ENCODE data around the gene GRID1.

The GRID1 gene

DNA sequence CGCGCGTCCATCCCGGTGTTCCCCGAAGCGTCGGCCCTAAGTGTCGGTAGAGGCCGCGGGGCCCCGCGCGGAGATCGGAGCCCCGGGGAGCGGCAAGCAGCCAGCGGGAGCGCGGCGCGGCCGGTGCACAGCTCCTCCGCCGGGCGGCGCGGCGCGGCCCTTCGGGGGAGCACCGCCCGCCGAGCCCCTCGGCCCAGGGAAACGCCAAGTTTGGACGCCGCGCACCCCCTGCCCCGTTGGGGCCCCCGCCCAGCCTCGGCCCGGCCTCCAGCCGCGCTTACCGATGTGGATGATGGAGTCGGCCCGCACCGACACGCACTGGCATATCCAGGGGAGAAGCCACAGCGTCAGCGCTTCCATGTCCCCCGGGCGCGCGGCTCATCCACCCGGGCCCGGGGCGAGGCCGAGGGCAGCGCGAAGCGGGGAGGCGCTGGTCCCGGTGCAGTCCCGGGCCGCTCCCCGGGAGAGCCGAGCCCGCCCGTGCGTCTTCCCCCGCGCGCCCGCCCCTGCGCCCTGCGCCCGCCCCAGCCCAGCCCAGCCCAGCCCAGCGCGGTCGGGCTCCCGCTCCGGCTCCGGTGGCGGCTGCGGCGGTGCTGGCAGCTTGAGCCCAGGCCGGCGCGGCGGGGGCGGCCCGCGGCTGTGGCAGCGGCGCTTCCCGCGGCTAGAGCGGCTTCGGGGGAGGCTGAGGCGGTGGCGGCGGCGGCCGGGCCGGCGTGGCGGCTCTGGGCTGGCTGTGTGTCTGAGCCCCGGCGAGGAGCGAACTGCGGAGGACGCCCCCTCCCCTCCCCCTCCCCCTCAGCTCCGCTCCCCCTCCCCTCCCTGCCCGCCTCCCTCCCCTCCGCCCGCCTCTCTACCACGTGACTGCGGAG, at the start of gene GRID1:
Gene GRID1, minus strand, starts transcription at position 763 of the 869 bp plus-strand sequence.
- DNase-seq: no peak

DNA sequence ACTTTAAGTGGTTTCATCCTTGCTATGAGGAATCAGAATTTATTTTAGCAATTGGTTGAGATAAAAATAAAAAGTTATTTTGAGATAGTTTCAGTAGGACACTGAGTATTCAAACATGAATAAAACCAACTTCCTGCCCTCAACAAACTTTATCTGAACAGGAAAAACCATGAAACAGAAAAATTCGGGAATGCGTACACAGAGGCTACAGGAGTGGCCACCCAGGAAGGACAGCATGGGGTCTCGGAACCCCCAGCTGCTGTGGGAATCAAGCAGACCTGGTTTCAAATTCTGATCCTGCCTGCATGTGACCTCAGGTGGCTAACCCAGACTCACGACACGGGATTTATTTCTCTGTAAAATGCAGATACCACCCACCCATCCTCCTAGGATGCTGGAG, 49.0 kb upstream of the GRID1 start:
- DNase-seq: no peak

DNA sequence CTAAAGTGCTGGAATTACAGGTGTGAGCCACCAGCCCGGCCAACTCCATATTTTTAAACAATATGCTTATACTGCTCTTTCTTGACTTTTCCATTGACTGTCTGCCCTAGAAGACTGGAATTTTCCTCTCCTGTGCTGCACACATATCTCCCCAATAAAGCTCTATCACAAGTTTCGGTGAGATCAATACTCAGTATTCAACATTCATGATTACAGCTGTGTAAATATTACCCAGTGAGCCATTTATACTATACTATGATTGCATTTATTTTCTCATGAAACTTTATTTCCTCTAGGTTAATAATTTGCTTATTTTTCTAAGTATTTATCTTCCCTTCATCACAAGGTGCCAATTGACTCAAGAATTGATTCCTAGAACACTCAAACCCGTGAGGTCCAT, 48.5 kb upstream of the GRID1 start:
- no peak for DNase-seq

DNA sequence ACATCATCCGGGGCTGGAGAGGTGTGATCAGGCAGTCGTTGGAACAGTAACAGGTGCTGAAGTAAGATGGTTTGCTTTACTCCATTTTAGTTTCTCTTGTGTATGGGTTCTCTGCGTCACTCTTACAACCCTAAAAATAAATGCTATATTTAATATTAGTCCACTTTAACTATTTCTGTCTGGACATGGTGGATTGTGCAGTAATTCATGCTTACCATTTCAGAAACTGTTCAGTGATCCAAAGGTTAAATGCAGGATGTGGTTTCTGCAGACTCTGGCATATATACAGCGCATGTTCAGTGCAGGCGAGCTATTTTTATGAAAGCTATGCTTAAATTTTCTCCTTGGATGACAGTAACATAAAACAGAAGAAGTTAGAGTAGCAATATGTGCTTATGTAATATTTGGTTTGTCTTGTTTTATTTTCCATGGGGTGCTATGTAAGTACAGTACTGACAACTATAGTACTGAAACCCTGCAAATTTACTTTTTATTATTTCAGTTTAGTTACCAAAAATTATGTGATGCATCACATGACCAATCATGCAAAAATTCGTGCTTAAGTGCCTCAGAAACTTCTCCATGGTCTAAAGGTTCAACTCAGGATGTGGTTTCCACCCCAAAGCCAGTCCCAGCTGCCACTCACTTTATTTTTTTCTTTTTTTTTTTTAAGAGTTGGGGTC, 46.6 kb upstream of the GRID1 start:
- DNase-seq: peak; percentile 41

DNA sequence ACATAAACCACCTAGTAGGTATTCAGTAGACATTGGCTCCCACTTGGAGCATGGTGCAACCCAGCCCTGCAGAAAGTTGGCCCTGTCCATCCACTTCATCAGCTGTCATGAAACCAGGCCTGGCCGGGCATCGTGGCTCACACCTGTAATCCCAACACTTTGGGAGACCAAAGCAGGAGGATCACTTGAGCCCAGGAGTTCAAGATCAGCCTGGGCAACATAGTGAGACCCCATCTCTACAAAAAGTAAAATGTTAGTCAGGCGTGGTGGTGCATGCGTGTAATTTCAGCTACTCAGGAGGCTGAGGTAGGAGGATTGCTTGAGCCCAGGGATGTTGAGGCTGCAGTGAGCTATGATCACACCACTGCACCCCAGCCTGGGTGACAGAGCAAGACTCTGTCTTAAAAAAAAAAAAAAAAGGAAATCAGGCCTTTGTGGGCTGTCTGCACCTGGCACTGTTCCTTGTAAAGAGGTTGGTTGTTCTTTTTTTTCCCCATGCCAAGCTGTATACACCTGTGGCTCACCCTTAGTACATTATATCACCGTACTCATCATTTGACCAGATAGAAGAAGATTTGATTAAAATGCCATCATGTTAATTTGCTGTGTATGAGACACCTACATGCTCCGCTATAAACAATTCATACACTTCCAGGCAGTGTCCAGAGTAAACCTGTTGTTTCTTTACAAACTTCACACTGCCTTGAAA, 45.4 kb upstream of the GRID1 start:
- DNase-seq: no peak

DNA sequence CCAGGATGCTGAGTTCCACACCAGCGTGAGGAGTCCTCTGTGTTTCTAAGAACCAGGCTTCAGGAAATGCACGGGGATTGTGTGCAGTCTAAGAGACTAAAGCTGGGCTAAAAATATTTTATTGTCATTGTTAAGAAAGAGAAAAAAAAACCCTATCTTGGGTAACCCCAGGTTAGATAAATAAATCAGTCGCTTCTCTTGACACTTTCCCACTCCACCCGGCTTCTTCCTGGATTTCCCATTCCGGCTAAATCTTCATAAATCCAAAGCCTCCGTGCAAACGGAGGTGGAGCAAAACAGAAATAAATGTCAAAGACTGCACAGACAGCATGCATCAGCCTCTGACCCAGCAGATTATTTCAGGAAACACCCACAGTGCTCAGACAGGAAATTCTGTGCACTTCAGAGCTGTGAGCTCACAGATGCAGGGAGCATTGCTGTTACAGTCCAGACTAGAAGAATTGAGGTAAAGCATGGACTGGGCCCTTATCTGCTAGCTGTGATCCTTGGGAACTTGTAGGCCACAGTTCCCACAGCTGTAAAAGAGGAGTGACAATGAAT, 44.8 kb upstream of the GRID1 start:
- DNase-seq: peak; percentile 35

DNA sequence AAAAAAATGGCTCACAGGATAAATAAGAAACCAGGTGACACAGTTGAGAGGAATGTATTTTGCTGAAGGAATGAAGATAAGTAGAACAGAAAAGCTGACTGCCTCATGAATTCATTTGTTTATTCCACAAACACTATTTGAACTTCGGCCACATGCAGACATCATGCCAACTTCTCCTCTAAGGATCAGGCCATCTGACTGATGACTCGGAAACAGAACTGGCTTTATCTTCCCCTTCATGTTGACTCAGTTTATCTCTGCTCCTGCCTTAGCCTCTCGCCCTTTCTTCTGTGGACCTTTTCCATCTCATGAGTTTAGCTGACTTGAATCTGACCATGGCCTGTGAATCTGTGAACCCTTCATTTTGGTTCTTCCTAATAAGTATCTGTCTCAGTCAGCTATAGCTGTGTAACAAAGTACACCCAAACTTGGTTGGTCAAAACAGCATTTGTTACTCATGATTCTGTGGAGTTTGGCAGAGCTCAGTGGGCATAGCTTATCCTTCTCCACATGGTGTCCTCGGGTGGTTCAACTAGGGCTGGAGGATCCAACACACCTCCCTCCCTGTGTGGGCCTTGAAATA, 44.0 kb upstream of the GRID1 start:
- DNase-seq: no peak

DNA sequence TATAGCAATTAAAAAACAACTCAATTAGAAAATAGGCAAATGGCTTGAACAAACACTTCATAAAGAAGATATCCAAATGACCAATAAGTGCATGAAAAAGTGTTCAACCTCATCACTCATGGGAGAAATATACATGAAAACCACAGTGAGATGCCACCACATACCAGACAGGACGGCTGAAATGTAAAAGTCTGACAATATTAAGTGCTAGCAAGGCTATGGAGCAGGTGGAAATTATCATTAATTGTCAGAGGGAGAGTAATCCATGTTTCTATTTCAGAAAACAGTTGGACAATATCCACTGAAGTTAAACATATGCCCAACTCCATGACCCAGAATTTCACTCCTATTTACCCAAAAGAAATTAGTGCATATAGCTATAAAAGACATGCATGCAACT, 42.6 kb upstream of the GRID1 start:
- no peak for DNase-seq

DNA sequence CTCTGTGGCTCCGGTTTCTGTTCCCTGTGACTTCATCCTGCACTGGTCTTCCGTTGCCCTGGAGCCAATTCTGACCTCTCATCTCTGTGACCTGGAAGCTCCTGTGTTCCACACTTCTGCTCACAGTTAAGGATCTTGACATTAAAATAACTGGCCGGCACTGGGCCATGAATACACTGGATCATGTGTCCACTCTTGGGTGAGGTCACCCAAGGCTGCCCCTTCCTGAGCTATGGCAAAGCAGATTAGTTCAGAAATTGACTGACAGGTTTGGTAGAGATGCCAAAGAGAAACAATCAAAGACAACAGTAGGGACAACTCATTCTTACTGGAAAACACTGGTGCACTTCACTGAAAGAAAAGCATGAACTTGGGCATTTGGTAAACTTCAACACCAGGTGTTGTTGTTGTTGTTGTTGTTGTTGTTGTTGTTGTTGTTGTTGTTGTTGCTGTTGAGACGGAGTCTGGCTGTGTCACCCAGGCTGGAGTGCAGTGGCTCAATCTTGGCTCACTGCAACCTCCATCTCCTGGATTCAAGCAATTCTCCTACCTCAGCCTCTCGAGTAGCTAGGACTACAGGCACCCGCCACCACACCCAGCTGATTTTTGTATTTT, 36.7 kb upstream of the GRID1 start:
- DNase-seq: no peak

DNA sequence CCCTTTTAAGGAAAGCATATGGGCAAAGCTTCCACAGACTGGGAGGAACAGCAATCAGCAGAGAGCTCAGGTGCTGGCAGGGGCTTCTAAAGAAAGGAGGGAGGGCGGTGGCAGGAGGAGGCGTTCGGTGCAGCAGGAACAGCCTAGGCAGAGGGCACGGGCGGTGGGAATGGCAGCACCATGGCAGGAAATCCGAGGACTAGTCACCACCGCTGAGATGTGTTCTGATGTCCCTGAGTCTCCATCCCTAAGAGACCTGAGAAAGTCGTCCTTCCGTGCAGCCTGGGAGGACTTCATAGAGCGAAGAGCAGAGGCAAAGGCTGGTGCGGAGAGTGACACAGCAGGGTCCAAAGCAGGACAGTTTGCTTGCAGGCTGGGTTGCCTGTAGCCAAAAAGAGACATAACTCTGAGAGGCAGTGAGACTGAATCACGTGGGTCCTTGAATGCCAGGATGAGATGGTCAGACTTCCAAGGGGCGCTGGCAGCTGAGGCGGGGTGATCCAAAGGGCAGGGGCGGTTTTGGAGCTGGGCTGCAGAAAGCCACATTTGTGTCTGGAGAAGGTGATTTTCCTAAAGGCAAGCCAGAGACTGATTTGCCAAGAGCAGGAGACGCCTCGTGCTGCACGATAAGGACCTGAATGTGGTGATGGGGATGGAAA, 35.8 kb upstream of the GRID1 start:
- no peak for DNase-seq

DNA sequence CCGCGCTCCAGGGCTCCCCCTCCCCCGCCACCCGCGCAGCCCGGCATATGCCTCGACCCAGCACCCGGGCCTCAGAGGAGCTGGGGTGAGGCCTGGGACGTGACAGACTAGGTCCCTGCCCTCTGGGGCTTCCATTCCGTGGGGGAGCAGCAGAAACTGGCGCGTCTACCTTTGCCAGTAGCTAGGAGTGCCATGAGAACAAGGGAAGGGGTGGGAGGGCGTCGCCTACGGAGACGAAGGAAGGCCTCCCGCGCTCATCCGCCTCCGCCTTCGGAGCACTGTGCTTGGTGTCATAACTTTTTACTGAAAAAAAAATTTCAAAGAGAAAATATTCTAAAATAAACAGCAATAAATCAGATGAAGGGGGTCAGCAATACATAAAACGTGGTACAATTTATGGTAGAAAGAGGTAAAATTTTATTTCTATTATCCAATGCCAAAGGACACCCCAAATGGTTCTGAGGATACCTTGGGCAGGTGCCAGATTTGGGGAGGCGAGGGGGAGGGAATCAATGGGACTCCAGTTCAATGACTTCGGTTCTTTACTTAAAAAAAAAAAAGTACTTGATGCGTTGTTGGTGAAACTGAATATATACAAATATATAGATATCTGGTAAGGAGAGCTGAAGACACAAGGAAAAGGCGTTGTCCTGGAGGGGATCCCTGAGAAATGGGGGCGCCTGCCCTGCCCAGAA, 35.1 kb upstream of the GRID1 start:
- DNase-seq: no peak

DNA sequence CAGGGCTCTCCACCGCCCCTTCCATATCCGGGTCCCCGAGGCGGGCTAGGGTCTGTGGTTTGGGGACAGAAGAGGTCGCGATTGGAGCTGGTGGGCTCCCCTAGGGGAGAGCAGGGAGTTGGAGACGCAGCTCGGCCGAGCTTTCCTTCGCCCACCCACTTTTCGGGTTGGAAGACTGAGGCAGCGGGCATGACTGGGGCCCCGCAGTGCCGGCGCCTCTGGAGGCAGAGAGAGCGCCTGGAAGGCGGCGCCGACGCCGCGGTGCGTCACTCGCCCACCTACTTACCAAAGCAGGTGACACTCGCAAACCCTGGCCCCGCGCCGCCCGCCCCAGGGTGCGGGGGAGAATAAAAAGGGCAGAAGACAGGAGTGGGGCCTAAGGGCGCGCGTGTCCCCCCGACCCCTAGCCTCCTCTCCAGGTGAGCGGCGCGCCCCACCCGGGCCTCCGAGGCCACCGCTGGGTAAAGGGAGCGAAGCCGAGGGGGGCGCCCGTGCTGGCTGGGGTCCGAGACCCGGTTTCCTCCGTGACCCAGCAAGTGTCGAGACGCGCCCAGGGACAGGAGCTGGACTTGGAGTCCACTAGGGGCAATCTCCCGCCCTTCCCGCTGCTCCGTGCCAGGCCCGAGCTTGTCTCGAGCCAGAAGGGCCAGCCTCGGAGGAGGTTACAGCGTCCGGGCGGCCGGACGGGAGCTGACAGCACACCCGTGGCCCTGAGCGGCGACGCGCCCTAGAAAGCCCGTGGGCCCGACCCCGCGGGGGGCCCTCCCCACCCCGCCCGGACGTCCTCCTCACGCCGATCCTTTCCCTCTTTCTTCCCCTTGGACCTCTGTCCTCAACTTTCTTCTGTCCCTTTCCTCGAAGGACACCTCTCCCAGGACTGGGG, 34.4 kb upstream of the GRID1 start:
- DNase-seq: peak; percentile 59

DNA sequence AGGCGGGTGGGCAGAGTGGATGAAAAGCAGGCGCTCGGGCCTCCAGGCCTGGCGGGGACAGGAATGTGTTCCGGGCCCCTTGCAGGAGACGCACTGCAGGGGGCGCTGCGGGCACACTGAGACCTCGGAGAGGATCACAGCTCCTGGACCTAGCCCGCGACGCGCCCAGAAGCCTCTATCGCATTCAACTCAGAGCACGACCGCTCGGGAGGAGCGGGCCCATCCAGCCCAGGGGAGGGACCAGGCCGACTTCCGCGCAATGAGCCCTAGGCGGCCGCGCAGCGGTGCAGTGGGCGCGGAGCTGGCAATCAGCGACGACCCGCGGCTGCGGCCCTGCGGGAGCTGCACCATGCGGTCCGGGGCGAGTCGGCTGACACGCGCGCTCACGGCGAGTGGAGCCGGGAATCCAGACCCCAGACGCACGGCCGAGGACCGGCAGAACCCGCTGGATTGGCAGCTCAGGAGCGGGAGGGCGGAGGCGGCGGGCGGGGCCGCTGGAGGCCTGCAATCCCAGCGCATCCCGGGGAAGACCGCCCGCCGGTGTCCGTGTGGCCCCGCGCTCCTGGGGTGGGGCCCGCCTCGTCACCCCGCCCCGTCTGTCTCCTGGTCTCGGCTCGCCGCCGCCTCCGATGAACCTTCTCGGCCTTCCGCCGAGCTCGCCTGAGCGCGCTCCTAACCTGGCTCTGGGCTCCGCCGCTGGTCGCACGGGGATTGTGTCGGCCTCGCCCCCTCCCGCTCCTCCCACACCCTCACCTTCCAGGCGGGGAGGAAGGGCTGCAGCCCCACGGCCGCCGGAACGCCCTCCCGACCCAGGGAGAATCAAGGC, 33.5 kb upstream of the GRID1 start:
- peak; percentile 88 for DNase-seq

DNA sequence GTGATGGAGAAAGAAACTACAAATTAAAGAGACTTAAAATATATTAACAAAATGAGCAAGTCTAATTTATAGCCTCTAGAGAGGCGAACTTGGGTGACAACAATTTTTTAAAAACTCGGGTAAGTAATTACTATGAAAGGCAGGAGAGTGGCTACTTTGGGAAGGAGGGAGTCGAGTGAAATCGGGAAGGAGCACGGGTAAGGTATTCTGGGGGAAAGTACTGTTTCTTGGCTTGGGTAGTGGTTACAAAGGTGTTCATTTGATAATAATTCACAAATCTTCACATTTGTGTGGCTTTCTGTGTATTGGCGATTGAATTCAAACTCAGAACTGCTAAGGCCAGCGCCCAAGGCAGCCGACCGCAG, 32.9 kb upstream of the GRID1 start:
- DNase-seq: no peak

DNA sequence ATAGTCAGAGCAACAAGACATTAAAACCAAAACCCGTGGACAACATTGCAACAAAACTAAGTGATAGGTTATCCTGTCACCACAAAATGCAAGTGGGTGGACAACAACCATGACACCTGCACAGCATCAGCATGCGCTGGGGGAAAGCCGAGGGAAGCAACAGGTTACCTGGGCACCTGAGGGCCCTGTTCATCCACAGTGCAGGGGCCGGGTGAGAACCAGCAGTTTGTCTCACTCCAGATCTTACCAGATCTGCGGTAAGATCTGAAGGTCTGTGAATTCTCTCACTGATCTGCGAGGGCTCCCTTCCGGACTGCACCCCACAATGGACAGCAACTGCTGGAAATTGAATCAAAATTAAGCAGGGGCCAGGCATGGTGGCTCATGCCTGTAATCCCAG, 30.5 kb upstream of the GRID1 start:
- DNase-seq: no peak

DNA sequence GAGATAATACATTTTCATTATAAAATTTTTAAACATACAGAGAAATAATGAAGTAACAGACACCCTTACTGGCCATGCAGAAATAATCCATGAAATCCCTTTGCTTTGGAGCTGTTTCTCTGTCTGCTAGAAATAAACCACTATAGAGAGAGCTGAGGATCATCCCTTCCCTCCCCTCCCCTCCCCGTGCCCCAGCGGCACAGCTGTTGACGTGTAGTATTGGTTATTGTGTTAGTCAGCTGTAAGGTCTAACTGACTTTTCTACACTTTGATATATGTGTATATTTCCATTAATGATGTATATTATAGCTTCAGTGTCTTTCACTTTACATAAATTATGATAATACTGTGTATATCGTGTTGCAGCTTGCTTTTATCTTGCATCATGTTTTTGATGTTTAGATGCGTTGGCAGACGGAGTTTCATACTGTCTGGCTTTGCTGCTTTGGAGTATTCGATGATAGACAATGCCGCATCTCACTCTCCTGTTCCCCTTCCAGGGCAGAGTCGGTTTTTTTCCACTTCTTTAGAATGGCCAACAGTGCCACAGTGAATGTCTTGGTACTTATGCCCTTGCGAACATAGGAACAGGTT, 27.4 kb upstream of the GRID1 start:
- no peak for DNase-seq

DNA sequence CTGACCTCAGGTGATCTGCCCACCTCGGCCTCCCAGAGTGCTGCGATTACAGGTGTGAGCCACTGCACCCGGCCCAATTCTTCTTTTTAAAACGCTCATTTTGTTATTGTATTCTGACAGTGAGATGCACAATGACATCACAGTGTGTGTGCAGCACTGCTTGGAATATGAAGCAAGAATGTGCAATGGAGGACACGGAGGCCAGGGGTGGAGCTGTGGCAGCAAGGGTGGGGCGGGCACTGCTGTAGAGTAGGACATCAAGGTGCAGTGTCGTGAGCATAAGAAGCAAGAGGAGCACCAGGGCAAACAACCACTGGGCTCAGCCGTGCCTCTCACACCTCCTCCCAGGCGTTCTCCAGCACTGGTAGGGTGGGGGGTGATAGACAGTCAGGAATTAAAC, 26.8 kb upstream of the GRID1 start:
- no peak for DNase-seq

DNA sequence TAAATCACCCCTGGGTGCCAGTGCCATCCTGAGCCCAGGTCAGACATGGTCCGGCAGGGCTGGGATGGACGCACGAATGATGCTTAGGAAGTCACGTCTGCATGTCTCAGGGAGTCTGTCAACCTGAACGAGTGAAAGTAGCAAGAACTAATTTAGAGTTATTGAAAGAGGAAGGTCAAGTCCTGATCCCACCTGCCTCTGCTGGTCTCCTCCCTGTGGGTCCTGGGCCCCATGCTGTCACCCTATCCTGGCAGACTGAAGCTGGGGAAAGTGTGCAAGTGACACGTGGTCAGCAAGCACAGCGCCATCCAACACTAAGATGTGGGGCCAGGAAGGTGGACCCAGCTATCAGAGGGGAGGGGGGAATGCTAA, 26.1 kb upstream of the GRID1 start:
- DNase-seq: no peak
